GM21576 (cell line): ENCODE data around the gene PAPLN.

Experiments
- ATAC-seq: cut with Tn5 transposase; IDR thresholded peaks from one replicate; pipeline ENCODE4 v1.9.1; 2021; ENCODE audit warnings: mild to moderate bottlenecking, moderate library complexity; ENCODE audit not compliant: unreplicated experiment

Gene PAPLN

GRCh38 chr14:73260574-73260973 is 23.3 kb downstream of the PAPLN start:
- no peak for ATAC-seq

- no peak for ATAC-seq
Measured at GRCh38 chr14:73261075-73261474, 23.8 kb downstream of the PAPLN start.

GRCh38 chr14:73261520-73262426 is 24.5 kb downstream of the PAPLN start:
- no peak for ATAC-seq

- no peak for ATAC-seq
Measured at GRCh38 chr14:73262427-73263183, 25.3 kb downstream of the PAPLN start.

GRCh38 chr14:73263606-73264005 is 26.3 kb downstream of the PAPLN start:
- no peak for ATAC-seq

- no peak for ATAC-seq
Measured at GRCh38 chr14:73264080-73264884, 27.0 kb downstream of the PAPLN start.

GRCh38 chr14:73264885-73265720 is 27.8 kb downstream of the PAPLN start:
- ATAC-seq = no peak

- ATAC-seq = no peak
Measured at GRCh38 chr14:73265721-73266046, 28.4 kb downstream of the PAPLN start.

GRCh38 chr14:73266317-73266716 is 29.0 kb downstream of the PAPLN start:
- no peak for ATAC-seq

GRCh38 chr14:73267474-73267873 is 30.2 kb downstream of the PAPLN start:
- no peak for ATAC-seq

- ATAC-seq = peak; percentile 49
Measured at GRCh38 chr14:73269729-73270531, 32.6 kb downstream of the PAPLN start.

GRCh38 chr14:73272393-73272792 is 35.1 kb downstream of the PAPLN start:
- no peak for ATAC-seq

GRCh38 chr14:73273799-73274198 is 36.5 kb downstream of the PAPLN start:
- ATAC-seq = no peak

- no peak for ATAC-seq
Measured at GRCh38 chr14:73276836-73277235, 39.5 kb downstream of the PAPLN start.

- no peak for ATAC-seq
Measured at GRCh38 chr14:73277376-73277775, 40.1 kb downstream of the PAPLN start.

- ATAC-seq = no peak
Measured at GRCh38 chr14:73280903-73281302, 43.6 kb downstream of the PAPLN start.

- no peak for ATAC-seq
Measured at GRCh38 chr14:73283608-73284379, 46.5 kb downstream of the PAPLN start.

GRCh38 chr14:73285979-73286378 is 48.7 kb downstream of the PAPLN start:
- no peak for ATAC-seq

GRCh38 chr14:73286598-73286997 is 49.3 kb downstream of the PAPLN start:
- no peak for ATAC-seq
